Esophagus muscularis mucosa (tissue), 4 donors: ENCODE measurements around the gene RCAN1.

Experiments
- EP300 ChIP-seq: sonication (generic); formaldehyde crosslinking; IDR thresholded peaks from one replicate; pipeline ENCODE4 v1.6.1; 2017; ENCODE audit warnings: antibody characterized with exemption
- POLR2AphosphoS5 ChIP-seq, 2 donors: sonication (generic); formaldehyde crosslinking; IDR thresholded peaks; one replicate each; pipeline ENCODE4 v1.6.1; 2017; ENCODE audit warnings: antibody characterized with exemption in 2 of 2
- TF ChIP-seq, protein P1 (sequence below), 3 experiments: fragments of 200-600 bp in 2 of 3; fragments of 450-650 bp in 1 of 3; sonication (generic) in 2 of 3; IDR thresholded peaks; one replicate each; pipeline ENCODE4 v1.5.1; 2017 to 2019; ENCODE audit warnings: antibody characterized with exemption in 3 of 3, mild to moderate bottlenecking in 2 of 3, moderate library complexity in 1 of 3

DNA sequence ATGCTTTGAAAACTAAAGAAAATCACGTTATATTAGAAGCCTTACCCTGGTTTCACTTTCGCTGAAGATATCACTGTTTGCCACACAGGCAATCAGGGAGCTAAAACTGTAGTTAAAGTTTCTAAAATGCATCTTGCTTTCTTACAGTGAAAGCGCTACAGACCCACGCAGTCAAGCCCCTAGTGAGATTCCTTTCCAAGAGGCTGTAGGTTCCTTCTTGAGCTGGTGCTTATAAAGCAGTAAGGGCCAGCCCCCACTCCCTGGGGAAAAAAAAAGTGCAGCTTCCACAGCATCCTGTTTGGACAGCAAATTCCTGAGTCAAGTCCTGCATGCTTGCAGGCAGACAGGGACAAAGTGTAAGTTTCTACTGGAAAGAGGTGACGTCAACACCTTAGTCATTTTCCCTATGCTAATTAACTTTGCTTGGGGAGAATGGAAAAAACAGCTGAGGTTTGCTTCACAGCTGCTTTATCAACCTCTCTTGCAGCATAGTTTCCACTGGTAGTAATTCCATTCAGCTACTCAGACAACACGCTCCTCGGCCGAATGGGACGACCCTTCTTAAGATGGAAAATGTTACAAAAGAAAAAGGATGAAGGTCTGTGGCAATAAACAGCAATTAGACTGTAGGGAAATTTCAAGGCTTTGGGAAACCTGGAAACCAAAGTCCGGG, 88.2 kb downstream of the RCAN1 start:
- peak; percentile 71 for TF ChIP-seq EP300
- TF ChIP-seq, protein P1, sequence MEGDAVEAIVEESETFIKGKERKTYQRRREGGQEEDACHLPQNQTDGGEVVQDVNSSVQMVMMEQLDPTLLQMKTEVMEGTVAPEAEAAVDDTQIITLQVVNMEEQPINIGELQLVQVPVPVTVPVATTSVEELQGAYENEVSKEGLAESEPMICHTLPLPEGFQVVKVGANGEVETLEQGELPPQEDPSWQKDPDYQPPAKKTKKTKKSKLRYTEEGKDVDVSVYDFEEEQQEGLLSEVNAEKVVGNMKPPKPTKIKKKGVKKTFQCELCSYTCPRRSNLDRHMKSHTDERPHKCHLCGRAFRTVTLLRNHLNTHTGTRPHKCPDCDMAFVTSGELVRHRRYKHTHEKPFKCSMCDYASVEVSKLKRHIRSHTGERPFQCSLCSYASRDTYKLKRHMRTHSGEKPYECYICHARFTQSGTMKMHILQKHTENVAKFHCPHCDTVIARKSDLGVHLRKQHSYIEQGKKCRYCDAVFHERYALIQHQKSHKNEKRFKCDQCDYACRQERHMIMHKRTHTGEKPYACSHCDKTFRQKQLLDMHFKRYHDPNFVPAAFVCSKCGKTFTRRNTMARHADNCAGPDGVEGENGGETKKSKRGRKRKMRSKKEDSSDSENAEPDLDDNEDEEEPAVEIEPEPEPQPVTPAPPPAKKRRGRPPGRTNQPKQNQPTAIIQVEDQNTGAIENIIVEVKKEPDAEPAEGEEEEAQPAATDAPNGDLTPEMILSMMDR (IDR thresholded peaks at IDR 0.05): no peak
- TF ChIP-seq POLR2AphosphoS5 (IDR thresholded peaks at IDR 0.05): peak; percentile 92 to 93
